Glomerular visceral epithelial cell (primary cell): Measurements from ENCODE around the gene SYPL1.
"Not testable (repeated sequence)": the region's sequence is repeated elsewhere in the genome, so short reads cannot be mapped to it uniquely, and the experiment has no call there.

Experiments used
- DNase-seq: peaks from one replicate; pipeline ENCODE4 v3.0.0-alpha.2; 2016; ENCODE audit errors: extremely low spot score

The SYPL1 gene

GRCh38 chr7:106112118-106112971 is at the start of gene SYPL1:
TSS of gene SYPL1 (minus strand) at chr7:106112312. CDS start at chr7:106112208, 104 bp downstream.
- peak; percentile 94 for DNase-seq

DNA sequence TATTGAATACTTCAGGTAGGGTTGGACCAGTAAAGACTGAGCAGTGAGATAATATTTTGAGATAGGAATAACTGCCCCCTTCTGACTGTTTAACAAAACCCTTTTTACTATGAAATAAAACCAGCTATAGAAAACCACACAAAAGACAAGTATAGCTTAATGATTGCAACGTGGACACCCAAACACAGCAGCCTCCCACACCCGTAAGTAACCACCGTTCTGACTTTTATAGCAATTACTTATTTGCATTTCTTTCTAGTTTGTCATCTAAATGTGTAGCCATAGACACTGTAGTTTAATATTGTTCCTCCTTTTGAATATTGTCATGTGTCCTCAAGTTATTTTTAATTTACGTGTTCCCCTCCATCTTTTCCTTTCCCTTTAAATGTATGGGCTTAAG is 42.9 kb upstream of the SYPL1 start:
- no peak for DNase-seq

GRCh38 chr7:106153891-106154449 is 41.9 kb upstream of the SYPL1 start:
- peak; percentile 77 for DNase-seq

GRCh38 chr7:106152313-106152665 is 40.2 kb upstream of the SYPL1 start:
- no peak for DNase-seq

DNA sequence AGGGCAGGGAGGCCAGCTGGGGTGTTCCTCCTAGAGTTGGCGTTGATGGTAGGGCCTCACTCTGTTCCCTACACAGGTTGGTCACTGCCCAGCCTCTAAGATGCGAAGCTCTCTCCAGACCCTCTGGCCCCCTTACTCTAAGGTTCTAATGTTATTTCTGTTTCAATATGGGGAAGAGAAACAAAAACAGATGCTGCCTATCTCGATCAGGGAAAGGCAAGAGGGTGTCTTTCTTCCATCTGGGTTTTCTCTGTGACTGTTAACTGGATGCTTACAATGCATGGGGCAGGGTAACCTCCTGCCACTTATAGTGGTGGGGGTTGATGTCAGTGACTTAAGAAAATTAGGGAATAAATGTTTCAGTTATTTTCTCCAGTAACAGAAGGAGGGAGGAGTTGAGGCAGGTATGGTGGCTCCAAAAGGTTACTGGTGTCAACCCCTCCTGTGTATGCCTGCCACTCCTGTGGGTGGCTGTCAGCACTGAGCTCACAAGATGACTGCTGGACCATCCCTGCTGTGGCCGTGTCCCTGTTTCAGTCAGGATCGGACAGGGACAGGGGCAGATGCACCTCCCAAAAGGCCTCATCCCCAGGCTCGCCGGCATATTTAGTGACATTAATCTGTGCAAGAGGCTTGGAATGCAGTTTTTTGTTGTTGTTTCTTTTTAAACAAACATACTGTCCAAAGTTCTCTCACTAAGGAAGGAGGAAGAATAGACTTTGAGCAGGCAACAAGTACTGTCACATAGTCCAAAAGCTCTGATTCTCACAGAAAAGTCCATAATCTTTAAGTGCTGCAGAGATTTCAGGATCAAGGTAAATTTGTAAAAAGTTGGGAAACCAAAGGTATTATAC is 39.6 kb upstream of the SYPL1 start:
- DNase-seq, result no peak

DNA sequence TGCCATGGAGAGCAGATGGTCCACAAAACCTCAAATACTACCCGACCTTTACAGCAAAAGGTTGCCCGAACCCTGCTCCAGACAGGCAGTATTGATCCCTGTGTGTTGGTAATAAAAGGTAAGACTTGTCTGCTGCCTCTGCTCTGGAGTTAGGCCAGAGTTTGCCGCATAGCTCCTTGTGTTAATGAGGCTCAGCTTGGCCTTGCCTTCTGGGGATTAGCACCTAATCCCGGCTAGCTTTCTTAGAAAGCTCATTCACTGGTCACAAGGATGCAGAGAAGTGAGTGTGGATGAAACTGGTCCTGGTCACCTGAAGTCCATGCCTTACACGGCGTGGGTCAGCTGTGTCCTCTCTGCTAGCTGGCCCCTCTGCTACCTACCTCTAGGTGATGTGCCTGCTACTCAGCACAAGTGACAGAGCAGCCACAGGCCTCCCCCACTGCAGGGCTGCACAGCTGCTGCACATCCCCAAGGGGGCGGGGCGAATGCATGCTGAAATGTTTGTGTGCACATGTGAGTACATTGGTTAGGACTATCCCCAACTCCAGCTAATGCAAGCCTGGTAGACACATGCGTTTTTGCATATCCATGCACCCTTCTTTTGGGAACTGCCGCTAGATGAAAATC is 31.7 kb upstream of the SYPL1 start:
- DNase-seq, result no peak

DNA sequence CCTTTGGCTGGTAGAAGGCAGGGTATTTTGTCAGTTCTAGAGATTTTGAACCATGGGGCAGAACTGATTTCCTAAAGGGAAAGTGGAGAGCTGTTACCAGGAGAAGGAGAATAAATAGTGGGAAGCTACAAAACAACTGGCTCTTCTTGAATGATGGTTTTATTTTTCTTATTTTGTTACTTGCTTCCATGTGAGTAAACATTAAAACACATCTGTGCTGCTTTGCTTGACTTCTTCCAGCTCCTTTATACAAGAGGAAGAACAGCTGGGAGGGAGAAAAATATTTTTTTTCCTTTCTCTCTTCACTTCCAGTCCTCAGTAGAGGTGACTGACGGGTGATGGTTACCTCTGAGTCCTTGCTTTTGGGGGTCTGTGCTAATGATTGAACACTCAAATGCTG is 30.0 kb upstream of the SYPL1 start:
- no peak for DNase-seq

DNA sequence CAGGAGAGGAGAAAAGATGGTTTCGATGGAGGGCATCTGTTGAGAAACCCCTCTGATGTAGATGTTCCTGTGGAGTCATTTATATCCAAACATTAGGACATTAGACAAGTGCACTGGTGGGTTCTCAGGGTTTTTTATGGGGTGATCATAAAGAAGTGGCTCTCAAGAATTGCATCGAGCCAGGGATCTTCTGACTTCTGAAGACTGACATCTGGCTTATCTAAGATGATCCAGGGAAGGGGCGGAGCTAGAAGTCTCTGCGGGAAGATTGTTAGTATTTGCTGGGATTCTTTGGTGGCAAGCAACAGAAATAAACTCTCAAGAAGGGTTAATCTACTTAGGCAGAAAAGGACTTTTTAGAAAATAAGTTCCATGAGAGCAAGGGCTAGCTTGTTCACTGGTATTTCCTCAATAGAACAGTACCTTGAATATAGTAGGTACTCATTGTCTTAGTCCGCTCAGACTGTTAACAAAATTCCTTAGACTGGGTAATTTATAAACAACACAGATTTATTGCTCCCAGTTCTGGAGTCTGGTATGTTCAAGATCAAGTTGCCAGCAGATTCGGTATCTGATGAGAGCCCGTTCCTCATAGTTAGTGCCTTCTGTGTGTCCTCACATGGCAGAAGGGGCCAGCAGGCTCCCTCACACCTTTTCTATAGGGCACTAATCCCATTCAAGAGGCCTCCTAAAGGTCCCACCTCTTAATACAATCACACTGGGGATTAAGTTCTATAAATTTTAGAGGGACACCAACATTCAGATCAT is 28.5 kb upstream of the SYPL1 start:
- DNase-seq, result no peak

DNA sequence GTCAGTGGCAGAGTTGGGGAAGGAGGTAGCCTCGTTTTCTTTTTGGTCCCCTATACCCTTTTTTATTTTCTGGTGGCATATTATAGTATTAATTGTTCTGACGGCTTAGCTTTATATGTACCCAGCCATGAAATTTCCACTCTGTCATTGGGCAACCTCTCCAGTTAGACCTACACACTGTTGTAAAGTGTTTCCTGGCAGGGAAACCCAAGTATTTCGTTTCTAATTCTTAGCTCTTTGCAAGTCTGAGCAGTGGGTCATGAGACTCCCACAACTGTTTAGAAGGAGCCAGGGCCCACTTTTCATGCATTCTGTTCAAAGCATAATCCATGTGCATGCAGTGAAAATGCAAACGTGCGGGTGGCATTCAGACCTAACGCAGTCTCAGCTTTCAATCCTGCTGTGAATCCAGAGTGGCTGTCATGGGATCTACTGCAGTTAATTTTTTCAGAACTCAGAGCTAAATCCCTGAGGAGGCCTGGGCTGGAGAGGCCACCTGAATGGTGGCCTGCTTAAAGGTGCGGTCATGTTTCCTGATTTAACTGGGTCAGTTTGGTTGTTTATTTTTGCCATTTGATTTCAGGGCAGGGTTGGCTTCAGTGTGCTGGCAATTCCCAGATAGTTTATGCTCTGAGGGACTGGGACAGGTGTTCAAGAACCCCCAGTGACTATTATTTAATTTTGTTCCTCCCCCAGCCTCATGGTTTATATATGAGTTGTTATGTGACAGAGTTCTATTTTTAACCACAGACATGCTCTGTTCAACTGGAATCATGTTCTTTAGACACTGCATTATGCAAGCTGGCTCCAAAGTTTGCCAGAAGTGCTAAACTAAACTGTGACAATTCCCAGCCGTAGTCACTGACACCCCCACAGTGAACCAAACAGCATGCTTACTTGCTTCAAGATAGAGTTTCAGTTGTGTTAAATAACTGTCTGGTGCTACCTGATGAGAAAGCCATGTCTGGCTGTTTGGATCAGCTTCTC is 27.4 kb upstream of the SYPL1 start:
- no peak for DNase-seq

GRCh38 chr7:106138776-106139175 is 26.7 kb upstream of the SYPL1 start:
- no peak for DNase-seq

- DNase-seq, result not testable (repeated sequence)
Measured at GRCh38 chr7:106138181-106138580, 26.1 kb upstream of the SYPL1 start.

- DNase-seq, result no peak
Measured at GRCh38 chr7:106134241-106134640, 22.1 kb upstream of the SYPL1 start.

GRCh38 chr7:106129291-106129690 is 17.2 kb upstream of the SYPL1 start:
- DNase-seq, result no peak

- no peak for DNase-seq
Measured at GRCh38 chr7:106128836-106129235, 16.7 kb upstream of the SYPL1 start.

DNA sequence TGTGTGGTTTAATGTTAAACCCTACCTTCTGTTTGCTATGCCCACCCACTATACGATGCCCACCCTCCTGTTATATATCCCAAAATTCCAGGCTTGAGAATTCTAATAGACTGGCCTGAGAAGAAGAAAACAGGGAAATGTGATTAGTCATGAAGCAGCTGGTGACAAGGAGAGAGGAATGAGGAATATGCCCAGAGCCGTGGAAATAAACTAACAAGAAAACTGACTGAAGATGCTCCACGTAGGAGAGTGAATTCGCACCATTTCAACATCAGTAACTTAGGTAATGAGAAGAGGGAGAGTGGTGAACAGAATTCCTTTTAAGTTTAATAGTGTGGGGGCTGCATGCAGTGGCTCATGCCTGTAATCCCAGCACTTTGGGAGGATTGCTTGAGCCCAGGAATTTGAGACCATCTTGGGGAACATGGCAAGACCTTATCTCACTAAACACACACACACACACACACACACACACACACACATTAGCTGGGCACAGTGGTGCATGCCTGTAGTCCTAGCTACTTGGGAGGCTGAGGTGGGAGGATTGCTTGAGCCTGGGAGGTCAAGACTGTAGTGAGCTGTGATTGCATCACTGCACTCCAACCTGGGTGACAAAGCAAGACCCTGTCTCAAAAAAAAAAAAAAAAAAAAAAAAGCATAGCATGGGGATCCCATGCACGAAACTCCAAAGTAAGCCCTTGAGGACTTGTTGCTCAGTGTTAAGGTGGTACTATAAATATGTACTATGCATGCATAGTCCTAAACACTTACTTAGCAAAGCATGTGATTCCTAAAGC is 16.1 kb upstream of the SYPL1 start:
- no peak for DNase-seq

- peak; percentile 30 for DNase-seq
Measured at GRCh38 chr7:106126170-106126938, 14.2 kb upstream of the SYPL1 start.

DNA sequence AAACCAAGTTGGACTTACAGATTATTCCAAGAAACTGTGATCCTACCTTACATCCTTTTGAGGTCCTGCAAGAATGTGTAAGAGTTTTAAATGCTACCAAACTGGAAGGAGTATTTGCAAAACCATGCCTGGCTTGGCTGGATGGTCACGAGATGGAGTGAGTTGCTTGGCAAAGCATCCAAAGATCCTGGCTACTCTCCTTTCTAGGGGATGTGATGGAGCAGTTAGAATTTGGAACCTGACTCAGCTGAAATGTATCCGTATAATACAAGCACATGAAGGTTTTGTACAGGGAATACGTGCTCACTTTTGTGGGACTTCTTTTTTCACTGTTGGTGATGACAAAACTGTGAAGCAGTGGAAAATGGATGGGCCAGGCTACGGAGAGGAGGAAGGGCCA is 13.3 kb upstream of the SYPL1 start:
- no peak for DNase-seq

- DNase-seq, result no peak
Measured at GRCh38 chr7:106124186-106124585, 12.1 kb upstream of the SYPL1 start.

GRCh38 chr7:106122713-106123112 is 10.6 kb upstream of the SYPL1 start:
- DNase-seq, result no peak
